Left colon (tissue), 2 donors: Measurements from ENCODE around the gene CYP2A13. TPM values are rescaled to one million over a fixed set of nuclear protein-coding genes. Genes with fewer than 3 reads are reported as not detected.

Source experiments
- total RNA-seq, 2 donors: library from RNA; stranded (reverse); fragmentation: NEBNext Ultra II Directional; extraction: Animal tissue kit (Norgen Biotek cat#: 25700); gene quantifications; one replicate each; pipeline ENCODE4 v1.2.1, GENCODE V29; 2021
- donor health status: DM: no; HTN: no; CAD: no.
- donor health status: DM: yes; HTN: yes; CAD: no.

The CYP2A13 gene
- total RNA-seq, 2 donors from 2014 or later, result not detected

Other genes with a start within 250 kb of the CYP2A13 start
- gene CYP2A6, start 238.0 kb upstream of the CYP2A13 start, total RNA-seq, result not detected
- gene CYP2A7, start 206.2 kb upstream of the CYP2A13 start, total RNA-seq, result not detected
- 1 to 10 TPM; 4.6 to 5.1 TPM for gene CYP2B6, start 97.2 kb upstream of the CYP2A13 start, total RNA-seq
- not detected for gene CYP2F1, start 26.0 kb downstream of the CYP2A13 start, total RNA-seq
- gene CYP2S1, start 104.8 kb downstream of the CYP2A13 start, total RNA-seq, result 10 to 100 TPM; 22.6 to 44.9 TPM
- gene AXL, start 130.8 kb downstream of the CYP2A13 start, total RNA-seq, result 10 to 100 TPM in 1 of 2 donors, 1 to 10 TPM in 1; 6.3 to 27.4 TPM
- gene HNRNPUL1, start 175.9 kb downstream of the CYP2A13 start, total RNA-seq, result 100 to 1,000 TPM; 162 to 172 TPM
- 10 to 100 TPM; 24.1 to 26.3 TPM for gene CCDC97, start 221.7 kb downstream of the CYP2A13 start, total RNA-seq